Neural cell (in vitro differentiated cells): ENCODE data around the gene SDHC.

Experiments used
- CTCF ChIP-seq: fragments of 450-650 bp; IDR thresholded peaks from 2 replicates; pipeline ENCODE4 v1.5.1; 2014; ENCODE audit warnings: antibody characterized with exemption, mild to moderate bottlenecking, moderate library complexity; ENCODE audit not compliant: poor library complexity, severe bottlenecking
- EZH2 ChIP-seq: fragments of 200-600, 300-800 bp; shearing (Covaris generic), sonication (generic); IDR thresholded peaks from 2 replicates; pipeline ENCODE4 v1.6.1; 2014; ENCODE audit warnings: antibody characterized with exemption, low read length, borderline replicate concordance, mild to moderate bottlenecking; ENCODE audit not compliant: insufficient read depth, poor library complexity, severe bottlenecking
- POLR2AphosphoS5 ChIP-seq: IDR thresholded peaks from 2 replicates; pipeline ENCODE4 v1.6.1; 2012
- REST ChIP-seq: IDR thresholded peaks from 2 replicates; pipeline ENCODE4 v1.6.1; 2012; ENCODE audit warnings: borderline replicate concordance
- SMC3 ChIP-seq: fragments of 450-650 bp; conservative IDR thresholded peaks from 2 replicates; pipeline ENCODE4 v1.6.1; 2014; ENCODE audit warnings: antibody characterized with exemption, mild to moderate bottlenecking, moderate library complexity; ENCODE audit not compliant: poor library complexity

GRCh38 chr1:161402446-161402845 is 88.3 kb downstream of the SDHC start:
- TF ChIP-seq CTCF, result no peak
- no peak for TF ChIP-seq EZH2
- TF ChIP-seq SMC3, result no peak
- no peak for TF ChIP-seq POLR2AphosphoS5
- TF ChIP-seq REST, result no peak
